Measurements from ENCODE around the gene DGKB. TPM values are rescaled to one million over a fixed set of nuclear protein-coding genes. Genes with fewer than 3 reads are reported as not detected.
A peak's percentile ranks its signal among the peaks of the same experiment; 100 is the strongest.

DGKB gene
- polyA plus RNA-seq, 2 of the 4 experiments (the other 2 are of a cell fraction) = 0.01 TPM; not detected in 1

DNA sequence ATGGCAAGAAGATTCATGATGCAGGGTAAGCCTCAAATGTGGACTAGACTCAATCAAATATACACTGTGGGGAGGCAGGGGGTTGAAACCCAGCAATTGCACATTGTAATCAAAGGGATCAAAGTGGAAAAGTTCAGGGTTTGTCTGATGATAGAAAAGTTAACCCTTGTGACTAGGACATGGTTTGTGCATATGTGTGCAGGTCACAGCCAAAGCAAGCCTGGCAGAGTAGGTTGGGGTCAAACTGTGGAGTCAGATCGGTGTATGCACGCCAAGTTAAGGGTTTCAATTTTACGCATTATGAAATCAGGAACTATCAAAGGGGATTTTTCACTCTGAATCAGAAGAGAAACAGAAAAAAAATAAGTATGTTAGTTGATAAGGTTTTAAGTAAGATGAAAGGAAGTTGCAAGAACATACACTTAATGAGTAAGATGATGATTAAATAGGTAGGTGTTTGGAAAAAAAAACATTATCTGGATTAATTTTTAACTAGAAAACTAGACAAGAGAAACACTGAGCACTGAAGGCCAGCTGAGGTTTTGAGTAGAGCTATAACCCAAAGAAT lies 188.3 kb downstream of the DGKB start:
- ChIA-PET CTCF (no interaction called here), POLR2A (no interaction called here)
- no peak overlapping the region for H3K27ac ChIP-seq
- FAIRE-seq (no peak), ATAC-seq (no peak), DNase-seq (ENCODE audit: low read depth in 1 of 2, low spot score in 1 of 2) (no peak)
- no peaks in the 10 kb centered on the region for H3K4me1 ChIP-seq
- H3K9me3 ChIP-seq = no peaks in the 10 kb centered on the region
- TF ChIP-seq KDM1A (IDR thresholded peaks at IDR 0.05; ENCODE audit: low read depth) = no peak
- no peak for TF ChIP-seq HOXA7 (CRISPR knock-in tag; IDR thresholded peaks at IDR 0.05)
- no peak for TF ChIP-seq CBX2 (IDR thresholded peaks at IDR 0.05; ENCODE audit: borderline replicate concordance, low read depth)
- TF ChIP-seq, protein P1, sequence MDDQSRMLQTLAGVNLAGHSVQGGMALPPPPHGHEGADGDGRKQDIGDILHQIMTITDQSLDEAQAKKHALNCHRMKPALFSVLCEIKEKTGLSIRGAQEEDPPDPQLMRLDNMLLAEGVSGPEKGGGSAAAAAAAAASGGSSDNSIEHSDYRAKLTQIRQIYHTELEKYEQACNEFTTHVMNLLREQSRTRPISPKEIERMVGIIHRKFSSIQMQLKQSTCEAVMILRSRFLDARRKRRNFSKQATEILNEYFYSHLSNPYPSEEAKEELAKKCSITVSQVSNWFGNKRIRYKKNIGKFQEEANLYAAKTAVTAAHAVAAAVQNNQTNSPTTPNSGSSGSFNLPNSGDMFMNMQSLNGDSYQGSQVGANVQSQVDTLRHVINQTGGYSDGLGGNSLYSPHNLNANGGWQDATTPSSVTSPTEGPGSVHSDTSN (IDR thresholded peaks at IDR 0.05) = no peak
- TF ChIP-seq E2F6 (IDR thresholded peaks at IDR 0.05; ENCODE audit: borderline replicate concordance, low read depth) = no peak
- TF ChIP-seq, protein P2, sequence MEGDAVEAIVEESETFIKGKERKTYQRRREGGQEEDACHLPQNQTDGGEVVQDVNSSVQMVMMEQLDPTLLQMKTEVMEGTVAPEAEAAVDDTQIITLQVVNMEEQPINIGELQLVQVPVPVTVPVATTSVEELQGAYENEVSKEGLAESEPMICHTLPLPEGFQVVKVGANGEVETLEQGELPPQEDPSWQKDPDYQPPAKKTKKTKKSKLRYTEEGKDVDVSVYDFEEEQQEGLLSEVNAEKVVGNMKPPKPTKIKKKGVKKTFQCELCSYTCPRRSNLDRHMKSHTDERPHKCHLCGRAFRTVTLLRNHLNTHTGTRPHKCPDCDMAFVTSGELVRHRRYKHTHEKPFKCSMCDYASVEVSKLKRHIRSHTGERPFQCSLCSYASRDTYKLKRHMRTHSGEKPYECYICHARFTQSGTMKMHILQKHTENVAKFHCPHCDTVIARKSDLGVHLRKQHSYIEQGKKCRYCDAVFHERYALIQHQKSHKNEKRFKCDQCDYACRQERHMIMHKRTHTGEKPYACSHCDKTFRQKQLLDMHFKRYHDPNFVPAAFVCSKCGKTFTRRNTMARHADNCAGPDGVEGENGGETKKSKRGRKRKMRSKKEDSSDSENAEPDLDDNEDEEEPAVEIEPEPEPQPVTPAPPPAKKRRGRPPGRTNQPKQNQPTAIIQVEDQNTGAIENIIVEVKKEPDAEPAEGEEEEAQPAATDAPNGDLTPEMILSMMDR (IDR thresholded peaks at IDR 0.05) = no peak
- H3K4me2 ChIP-seq = no peak overlapping the region
- H3K4me3 ChIP-seq = no peak overlapping the region
- 39% methylated on average over 3 of the region's 3 CpGs for WGBS (ENCODE audit: missing lambda C conversion rate)

DNA sequence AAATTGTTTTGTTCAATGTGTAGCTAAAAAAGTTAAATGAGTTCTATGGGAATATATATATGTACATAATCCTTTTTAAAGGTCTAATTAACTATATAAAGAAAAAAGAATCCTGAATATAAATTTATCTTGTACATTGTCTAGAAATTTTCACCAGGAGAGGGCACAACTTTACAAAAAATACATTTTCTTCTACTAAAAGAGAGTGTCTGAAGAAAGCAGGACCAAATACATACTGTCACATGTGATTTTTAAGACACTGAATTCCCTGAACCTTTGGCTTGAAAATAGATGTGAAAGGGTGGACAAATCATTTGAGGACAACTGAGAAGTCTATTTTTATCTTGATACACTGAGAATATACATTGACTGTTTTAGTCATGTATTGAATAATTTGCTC lies 204.3 kb downstream of the DGKB start:
- H3K9me3 ChIP-seq = no peaks in the 10 kb centered on the region
- ChIA-PET CTCF (no interaction called here), POLR2A (no interaction called here)
- DNase-seq (ENCODE audit: low read depth in 1 of 2, low spot score in 1 of 2) (no peak), ATAC-seq (no peak), FAIRE-seq (no peak)
- H3K4me3 ChIP-seq = no peak overlapping the region
- no peak for TF ChIP-seq GATA3 (IDR thresholded peaks at IDR 0.05; ENCODE audit: borderline replicate concordance)
- TF ChIP-seq RAD21 (conservative IDR thresholded peaks at IDR 0.05 in 1 of 2, IDR thresholded peaks at IDR 0.05 in 1 of 2) = peak; percentile 16 to 40; a peak in 1 of 5 replicates
- H3K27ac ChIP-seq = no peak overlapping the region
- H3K4me2 ChIP-seq = no peak overlapping the region
- no peaks in the 10 kb centered on the region for H3K4me1 ChIP-seq

GRCh38 chr7:14697684-14698083 lies 204.9 kb downstream of the DGKB start:
- POLR2A ChIA-PET = no interaction called here
- no peak for FAIRE-seq
- CTCF ChIA-PET = interaction anchor here (0.6 kb wide), 1 partner anchor 728 kb away, joined by 3 read pairs; no protein-coding TSS in a partner anchor
- Histone ChIP-seq H3K4me3 (no peak overlapping the region), H3K9me3 (no peaks in the 10 kb centered on the region), H3K4me1 (no peaks in the 10 kb centered on the region), H3K4me2 (no peak overlapping the region), H3K27ac (no peak overlapping the region)
- DNase-seq (ENCODE audit: low read depth in 1 of 2, low spot score in 1 of 2) = no peak
- no peak for TF ChIP-seq GATA3 (IDR thresholded peaks at IDR 0.05; ENCODE audit: borderline replicate concordance)
- ATAC-seq = no peak

DNA sequence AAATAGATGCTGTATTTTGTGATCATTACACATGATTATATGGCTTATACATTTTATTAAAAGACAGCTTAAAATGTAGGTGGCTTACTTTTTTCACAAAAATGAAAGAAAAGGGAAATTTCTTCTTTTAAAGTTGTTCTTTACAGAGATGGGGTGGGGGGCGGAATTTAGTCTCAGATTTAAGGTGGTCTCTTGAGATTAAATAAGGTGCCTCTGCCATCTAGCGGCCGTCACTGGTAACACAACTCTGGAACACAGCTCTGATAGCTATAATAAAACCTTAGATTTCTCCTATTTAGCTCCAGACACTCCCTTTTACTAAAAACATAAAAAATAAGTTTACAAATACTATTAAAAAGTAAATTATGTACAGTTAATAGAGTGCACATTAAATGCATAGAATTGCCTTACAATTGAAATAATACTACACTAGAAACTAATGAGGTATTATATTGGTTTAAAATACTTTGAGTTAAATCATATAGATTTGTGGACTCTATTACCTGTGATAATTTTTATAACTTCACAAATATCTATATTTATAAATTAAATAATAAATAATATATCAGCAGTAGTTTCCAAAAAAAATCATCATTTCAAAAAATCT lies 210.9 kb downstream of the DGKB start:
- ATAC-seq (peak in 1 of 2 experiments; percentile 59; a peak in 2 of 6 replicates), FAIRE-seq (no peak), DNase-seq (ENCODE audit: low read depth in 1 of 2, low spot score in 1 of 2) (peak in 1 of 2 experiments; percentile 32)
- Histone ChIP-seq H3K9me3 (no peaks in the 10 kb centered on the region), H3K4me1 (no peaks in the 10 kb centered on the region), H3K4me2 (no peak overlapping the region), H3K4me3 (no peak overlapping the region), H3K27ac (no peak overlapping the region)
- 4% methylated on average over 3 of the region's 3 CpGs for WGBS (ENCODE audit: missing lambda C conversion rate)
- POLR2A ChIA-PET = interaction anchor here (0.6 to 0.7 kb wide), 2 partner anchors 14 to 1491 kb away, joined by 3 read pairs; no protein-coding TSS in a partner anchor
- CTCF ChIA-PET = interaction anchor here (0.6 to 4.8 kb wide), 31 partner anchors 9 to 1995 kb away, joined by 3 to 85 read pairs (median 3); no protein-coding TSS in a partner anchor
- TF ChIP-seq HOXB13 (CRISPR knock-in tag; IDR thresholded peaks at IDR 0.05; ENCODE audit: low read depth) (no peak), SMC3 (IDR thresholded peaks at IDR 0.05) (peak; percentile 82), KDM1A (IDR thresholded peaks at IDR 0.05; ENCODE audit: low read depth) (no peak), EP300 (IDR thresholded peaks at IDR 0.05) (no peak), SREBF2 (IDR thresholded peaks at IDR 0.05) (no peak), PHF8 (IDR thresholded peaks at IDR 0.05; ENCODE audit: borderline replicate concordance, low read depth) (no peak), ZSCAN20 (CRISPR knock-in tag; IDR thresholded peaks at IDR 0.05) (no peak), RARB (CRISPR knock-in tag; IDR thresholded peaks at IDR 0.05) (no peak), ZC3H11A (IDR thresholded peaks at IDR 0.05) (no peak), HMGXB4 (CRISPR knock-in tag; IDR thresholded peaks at IDR 0.05; ENCODE audit: borderline replicate concordance) (no peak), MAZ (IDR thresholded peaks at IDR 0.05; ENCODE audit: borderline replicate concordance, low read depth, low read length) (no peak), NPAS2 (CRISPR knock-in tag; IDR thresholded peaks at IDR 0.05; ENCODE audit: borderline replicate concordance) (no peak)
- TF ChIP-seq, protein P2 (IDR thresholded peaks at IDR 0.05) = peak; percentile 88
- TF ChIP-seq, protein P3, sequence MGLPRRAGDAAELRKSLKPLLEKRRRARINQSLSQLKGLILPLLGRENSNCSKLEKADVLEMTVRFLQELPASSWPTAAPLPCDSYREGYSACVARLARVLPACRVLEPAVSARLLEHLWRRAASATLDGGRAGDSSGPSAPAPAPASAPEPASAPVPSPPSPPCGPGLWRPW (IDR thresholded peaks at IDR 0.05) = no peak

Measured in A549 (cell line).